Activated CD4-positive, alpha-beta T cell treated with anti-CD3 and anti-CD28 coated beads for 1 hour (primary cell): Measurements from ENCODE around the gene ADISSP.

ENCODE experiments used
- DNase-seq: peaks from one replicate; pipeline ENCODE4 v3.0.0-alpha.2; 2020

The ADISSP gene

GRCh38 chr20:3753501-3754275, 13.9 kb downstream of the ADISSP start:
- no peak for DNase-seq

- DNase-seq = peak; percentile 34
Observed at GRCh38 chr20:3753098-3753497, 14.5 kb downstream of the ADISSP start.

GRCh38 chr20:3752386-3752759, 15.2 kb downstream of the ADISSP start:
- no peak for DNase-seq

GRCh38 chr20:3751675-3752385, 15.7 kb downstream of the ADISSP start:
- peak; percentile 37 for DNase-seq

GRCh38 chr20:3751305-3751674, 16.3 kb downstream of the ADISSP start:
- no peak for DNase-seq

GRCh38 chr20:3749689-3750531, 17.6 kb downstream of the ADISSP start:
- no peak for DNase-seq

GRCh38 chr20:3749087-3749688, 18.4 kb downstream of the ADISSP start:
- no peak for DNase-seq

- no peak for DNase-seq
Observed at GRCh38 chr20:3748073-3748472, 19.5 kb downstream of the ADISSP start.

GRCh38 chr20:3747471-3747870, 20.1 kb downstream of the ADISSP start:
- no peak for DNase-seq

- DNase-seq = no peak
Observed at GRCh38 chr20:3745686-3746173, 21.8 kb downstream of the ADISSP start.

GRCh38 chr20:3744806-3745685, 22.5 kb downstream of the ADISSP start:
- peak; percentile 61 for DNase-seq

GRCh38 chr20:3744037-3744436, 23.5 kb downstream of the ADISSP start:
- DNase-seq = no peak

- no peak for DNase-seq
Observed at GRCh38 chr20:3743251-3743650, 24.3 kb downstream of the ADISSP start.

- no peak for DNase-seq
Observed at GRCh38 chr20:3741836-3742458, 25.6 kb downstream of the ADISSP start.

GRCh38 chr20:3740615-3741301, 26.8 kb downstream of the ADISSP start:
- DNase-seq = no peak

- no peak for DNase-seq
Observed at GRCh38 chr20:3739926-3740451, 27.6 kb downstream of the ADISSP start.

GRCh38 chr20:3739054-3739925, 28.3 kb downstream of the ADISSP start:
- DNase-seq = no peak

- no peak for DNase-seq
Observed at GRCh38 chr20:3738111-3739053, 29.2 kb downstream of the ADISSP start.
